Measurements from ENCODE around the gene TMEM131.
A peak's percentile ranks its signal among the peaks of the same experiment; 100 is the strongest.

TMEM131 gene

DNA sequence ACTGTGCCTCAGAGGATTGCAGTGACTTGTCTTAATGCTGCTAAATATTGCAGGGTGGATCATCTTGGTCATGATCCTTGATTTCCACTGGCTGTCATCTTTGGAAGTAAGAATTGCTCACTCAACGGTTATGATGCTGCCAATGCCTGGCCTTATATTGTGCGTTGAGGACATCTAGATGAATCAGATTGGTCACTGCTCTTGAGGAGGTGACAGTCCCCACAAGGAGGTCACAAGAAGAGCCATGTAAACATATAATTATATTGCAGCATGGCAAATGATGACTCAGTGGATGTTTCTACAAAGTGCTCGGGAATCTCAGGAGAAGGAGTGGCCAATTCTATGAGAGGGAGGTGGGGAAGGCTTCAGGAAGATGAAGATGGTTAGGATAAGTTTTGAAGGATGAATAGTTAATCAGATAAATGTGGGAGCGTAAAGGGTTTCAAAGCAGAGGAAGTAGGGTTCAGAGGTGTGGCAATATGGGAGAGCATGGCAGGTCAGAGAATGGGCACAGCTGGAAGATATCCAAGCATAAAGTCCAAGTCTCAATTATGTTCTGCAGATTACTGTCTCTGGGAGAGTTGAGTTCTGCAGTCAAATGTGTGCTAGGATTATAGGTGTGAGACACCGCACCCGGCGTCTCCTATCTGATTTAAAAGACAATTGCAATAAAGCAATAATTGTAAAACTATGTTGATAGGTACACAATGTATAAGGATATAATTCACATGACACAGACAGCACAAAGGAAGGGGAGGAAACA lies 21.3 kb upstream of the TMEM131 start:
- no peak for DNase-seq

DNA sequence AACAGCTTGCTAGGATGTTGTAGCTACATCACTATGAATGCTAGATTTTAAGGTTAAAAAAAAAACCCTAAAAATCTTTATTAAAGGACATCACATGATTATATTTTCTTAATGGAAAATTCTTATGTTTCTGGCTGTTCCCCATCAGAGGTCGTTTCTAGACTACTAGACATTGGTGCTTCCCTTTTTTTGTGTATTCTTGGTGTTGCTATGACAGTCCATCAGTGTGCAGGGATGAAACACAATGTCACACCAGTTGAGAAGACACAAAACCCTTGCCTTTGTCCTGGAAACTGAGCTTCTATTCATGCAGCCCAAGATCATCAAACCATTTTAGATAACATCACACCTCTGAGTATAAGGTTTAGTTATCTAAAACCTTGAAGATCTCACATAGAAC lies 19.9 kb upstream of the TMEM131 start:
- no peak for DNase-seq

DNA sequence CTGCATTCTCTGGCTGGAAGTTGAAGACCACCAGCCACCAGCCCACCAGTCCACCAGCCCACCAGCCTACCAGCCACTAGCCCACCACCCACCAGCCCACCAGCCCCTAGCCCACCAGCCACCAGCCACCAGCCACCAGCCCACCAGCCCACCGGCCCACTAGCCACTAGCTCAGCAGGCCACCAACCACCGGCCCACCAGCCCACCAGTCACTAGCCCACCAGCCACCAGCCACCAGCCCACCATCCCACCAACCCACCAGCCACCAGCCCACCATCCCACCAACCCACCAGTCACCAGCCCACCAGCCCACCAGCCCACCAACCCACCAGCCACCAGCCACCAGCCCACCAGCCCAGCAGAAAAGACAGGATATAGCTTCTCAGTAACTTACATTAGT lies 18.6 kb upstream of the TMEM131 start:
- DNase-seq: no peak

DNA sequence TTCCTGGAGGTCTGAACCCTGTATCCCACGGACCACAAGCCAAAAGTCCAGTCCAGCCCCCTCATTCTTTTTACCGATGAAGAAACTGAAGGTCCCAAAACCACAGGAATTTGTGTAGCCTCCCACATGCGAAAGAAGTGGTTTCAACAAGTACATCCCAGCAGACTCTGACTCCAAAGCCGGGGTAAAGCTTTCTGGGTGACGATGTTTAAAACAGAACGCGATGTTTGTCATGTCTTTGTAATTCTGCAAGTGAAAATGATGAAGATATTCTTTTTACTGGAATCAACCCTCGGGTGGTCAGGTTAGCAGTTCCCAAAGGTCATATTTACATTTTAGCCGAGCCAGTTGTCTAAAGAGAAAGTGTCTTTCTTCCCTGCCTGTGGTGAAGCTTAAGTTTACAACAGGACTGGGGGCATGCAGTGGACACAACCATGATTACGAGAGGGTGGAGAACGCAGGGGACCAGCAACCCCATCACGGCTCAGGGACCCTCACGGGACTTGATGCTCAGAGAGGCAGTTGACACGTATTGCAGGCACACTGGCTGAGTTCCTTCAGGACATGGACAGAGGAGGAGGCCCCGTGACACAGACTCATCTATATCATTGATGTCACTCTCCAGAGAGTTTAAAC lies 17.8 kb upstream of the TMEM131 start:
- DNase-seq: no peak

DNA sequence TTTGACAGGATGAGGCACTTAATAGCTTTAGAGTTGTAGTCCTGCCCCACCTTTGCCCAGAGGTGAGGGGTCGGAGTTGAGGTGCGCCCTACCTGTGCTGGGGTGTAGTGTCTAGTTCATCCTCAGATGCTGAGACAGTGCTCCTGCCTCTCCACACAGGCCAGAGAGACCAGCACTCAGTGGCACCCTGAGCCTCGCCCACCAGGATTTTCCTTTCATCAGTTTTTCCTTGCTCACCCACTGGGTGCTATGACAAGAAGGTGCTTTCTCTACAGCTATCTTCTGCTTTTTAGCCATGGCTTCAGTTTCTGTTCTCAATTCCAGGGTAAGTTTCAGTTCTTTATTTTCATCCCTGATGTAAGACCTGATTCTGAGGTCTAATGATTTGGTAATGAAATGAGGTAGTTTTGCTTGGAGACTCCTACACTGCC lies 16.8 kb upstream of the TMEM131 start:
- DNase-seq: no peak

DNA sequence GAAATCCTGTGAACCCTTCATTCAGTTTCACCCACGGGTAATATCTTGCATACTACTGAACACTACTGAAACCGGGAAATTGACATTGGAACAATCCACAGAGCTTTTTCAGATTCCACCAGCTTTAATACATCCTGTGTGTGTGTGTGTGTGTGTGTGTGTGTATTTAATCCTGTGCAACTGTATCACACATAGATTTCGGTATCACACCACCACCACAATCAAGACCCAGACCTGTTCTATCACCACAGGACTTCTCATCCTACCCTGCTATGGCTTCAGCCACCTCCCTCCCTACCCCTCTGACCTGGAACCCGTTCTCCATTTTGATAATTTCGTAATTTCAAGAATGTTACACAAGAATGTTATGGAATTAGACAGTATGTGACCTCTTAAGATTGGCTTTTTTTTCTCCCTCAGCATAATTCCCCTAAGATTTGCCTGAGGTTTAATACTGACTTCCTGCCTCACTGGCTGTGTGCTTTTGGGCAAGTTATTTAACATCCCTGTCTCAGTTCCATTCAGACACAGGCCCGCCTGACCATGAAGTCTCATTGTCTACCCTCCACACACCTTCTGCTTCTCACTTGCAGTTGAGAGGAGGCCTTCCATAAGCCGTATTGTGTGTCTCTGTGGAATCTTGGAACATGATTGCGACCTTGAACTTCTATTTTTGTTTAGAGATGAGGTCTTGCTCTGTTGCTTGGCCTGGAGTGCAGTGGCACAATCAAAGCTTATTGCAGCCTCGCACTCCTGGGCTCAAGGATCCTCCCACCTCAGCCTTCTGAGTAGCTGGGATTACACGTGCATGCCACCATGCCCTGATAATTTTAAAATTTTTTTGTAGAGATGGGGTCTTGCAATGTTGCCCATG lies 14.4 kb upstream of the TMEM131 start:
- DNase-seq: no peak

DNA sequence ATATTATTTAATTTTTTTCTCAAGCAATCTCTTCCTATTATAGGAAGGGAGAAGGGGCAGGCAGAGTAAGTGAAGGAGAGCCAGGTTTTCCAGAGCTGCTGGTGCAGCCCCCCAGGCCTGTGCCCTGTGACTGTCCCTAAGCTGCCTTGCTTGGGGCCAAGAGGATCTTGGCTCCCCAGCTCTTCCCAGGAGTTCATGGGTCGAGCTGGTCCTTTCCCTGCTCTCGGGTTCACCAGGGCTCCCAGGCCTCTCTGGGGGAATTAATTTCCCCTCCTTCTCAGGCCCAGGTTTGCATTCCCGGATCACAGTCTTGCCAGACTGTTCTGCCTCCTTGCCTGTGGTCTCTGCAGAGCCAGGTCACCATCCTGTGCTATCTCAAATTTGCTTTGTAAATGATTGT lies 12.7 kb upstream of the TMEM131 start:
- no peak for DNase-seq

DNA sequence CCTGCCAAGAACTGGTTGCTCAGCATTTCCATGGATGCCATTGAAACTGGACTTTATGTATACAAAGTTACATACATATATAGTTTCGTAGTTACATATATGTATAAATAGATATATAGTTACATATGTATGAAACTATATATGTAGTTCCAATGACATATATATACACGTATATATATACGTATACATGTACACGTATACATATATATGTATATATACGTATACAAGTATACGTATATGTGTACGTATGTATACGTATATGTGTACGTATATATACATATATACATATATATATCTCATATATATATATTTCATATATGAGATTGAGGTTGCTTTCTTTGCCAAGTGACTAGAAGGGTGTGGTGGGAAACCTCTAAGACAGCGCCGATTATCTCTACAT lies 10.6 kb upstream of the TMEM131 start:
- DNase-seq: no peak

DNA sequence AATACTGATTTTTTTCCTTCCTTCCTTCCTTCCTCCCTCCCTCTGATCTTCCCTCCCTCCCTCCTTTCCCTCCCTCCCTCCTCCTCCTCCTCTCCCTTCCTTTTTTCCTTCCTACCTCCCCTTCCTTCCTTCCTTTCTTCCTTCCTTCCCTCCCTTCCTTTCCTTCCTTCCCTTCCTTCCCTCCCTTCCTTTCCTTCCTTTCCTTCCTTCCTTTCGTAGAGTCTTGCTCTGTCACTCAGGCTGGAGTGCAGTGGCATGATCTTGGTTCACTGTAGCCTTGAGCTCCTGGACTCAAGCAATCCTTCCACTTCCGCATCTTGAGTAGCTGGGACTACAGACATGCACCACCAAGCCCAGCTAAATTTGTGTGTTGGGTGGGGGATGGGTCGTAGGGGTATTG lies 8.9 kb upstream of the TMEM131 start:
- no peak for DNase-seq

DNA sequence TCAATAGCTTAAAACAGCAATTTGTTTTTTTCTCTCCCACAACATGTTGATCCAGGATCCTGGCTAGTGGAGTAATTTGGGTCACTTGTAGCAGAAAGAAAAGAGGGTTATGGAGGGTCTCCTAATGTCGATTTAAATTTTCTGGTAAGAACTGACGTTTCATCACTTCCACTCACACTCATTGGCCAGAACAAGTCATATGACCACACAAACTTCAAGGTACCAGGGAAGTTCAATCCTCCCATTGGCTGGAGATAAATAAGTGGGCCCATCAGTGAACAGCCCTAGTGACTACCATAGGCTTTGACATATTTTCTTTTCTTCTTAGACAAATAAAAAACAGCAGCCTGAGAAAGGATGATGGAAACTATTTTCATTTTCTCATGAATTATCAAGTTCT lies 8.3 kb upstream of the TMEM131 start:
- DNase-seq: no peak

DNA sequence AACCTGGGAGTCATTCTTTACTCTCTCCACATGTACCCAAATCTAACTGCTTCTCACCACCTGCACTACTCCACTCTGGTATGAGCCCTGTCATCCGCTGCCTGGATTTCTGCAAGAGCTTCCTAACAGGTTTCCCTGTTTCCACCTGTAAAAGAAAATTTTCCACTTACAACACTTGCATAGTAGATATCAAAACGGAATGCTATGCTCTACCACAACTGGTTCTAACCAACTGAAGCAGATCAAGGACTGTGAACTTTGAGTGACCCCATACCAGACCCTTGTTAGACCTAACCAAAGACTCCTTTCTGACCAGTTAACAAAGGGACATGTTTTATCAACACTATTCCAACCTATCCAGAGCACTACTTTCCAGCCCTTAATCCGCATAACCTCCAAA lies 3.8 kb upstream of the TMEM131 start:
- DNase-seq: no peak

DNA sequence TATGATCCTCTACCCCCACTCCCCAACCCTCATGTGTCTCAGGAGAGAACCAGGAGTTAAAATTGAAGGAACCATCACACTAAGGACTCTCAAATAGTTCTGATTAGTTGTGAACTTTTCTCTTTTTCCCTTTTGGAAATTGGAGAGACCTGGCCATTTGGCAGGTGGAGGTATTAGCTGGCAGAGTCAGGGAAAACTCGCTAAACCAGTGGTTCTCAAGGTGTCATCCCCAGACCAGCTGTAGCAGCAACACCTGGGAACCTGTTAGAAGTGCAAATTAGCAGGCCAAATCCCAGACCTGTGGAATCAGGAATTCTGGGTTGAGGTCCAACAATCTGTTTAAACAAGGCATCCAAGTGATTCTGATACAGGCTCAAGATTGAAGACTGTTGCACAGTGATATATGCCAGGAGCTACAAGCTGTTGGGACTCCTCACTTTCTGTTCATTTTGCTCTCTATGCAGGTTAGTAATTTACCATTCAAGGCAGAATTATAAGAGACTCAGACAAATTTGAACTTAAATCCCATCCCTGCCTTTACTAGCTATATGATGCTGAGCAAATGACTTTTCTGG lies 2.8 kb upstream of the TMEM131 start:
- peak; percentile 93 for DNase-seq

DNA sequence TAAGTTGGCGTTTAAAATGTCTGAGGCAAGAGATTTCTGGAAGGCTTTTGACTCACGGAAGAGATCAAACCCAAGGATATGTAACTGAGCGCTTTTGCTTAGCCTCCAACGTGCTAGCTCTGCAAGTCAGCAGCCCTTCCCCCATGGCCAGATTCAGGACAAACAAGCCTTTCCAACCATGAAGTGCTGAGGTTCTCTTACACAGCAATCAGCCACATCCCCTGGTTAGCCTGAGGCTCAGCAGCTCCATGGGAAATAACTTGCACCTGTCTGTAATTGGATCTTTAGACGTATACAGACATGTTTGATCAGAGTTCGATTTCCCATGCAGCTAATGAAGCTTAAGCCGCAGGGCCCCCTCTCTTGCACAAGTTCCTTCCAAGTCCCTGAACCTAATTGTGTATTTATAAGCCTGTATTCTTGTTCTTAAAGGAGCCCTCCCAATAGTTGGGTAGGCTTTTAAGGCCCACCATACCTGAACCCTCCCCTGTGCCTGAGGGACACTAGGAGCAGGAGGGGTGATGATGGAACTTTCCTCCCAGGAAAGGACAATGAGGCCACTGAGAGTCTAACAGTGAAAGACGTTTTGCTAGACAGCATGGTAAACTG lies 2.1 kb upstream of the TMEM131 start:
- DNase-seq: peak; percentile 99

DNA sequence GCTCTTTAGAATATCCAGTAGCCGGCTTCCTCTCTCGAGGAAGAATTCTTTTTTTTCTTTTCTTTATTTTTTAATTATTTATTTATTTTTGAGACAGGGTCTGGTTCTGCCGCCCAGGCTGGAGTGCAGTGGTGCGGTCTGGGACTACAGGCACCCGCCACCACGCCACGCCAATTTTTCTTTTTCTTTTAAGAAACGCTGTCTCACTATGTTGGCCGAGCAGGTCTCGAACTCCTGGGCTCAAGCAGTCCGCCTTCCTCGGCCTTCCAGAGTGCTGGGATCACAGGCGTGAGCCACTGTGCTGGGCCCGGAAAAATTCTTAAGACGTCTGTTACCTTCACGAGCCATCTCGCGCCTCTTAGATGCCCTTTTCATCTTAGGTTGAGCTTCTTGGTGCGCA lies 931 bp upstream of the TMEM131 start:
- no peak for DNase-seq

DNA sequence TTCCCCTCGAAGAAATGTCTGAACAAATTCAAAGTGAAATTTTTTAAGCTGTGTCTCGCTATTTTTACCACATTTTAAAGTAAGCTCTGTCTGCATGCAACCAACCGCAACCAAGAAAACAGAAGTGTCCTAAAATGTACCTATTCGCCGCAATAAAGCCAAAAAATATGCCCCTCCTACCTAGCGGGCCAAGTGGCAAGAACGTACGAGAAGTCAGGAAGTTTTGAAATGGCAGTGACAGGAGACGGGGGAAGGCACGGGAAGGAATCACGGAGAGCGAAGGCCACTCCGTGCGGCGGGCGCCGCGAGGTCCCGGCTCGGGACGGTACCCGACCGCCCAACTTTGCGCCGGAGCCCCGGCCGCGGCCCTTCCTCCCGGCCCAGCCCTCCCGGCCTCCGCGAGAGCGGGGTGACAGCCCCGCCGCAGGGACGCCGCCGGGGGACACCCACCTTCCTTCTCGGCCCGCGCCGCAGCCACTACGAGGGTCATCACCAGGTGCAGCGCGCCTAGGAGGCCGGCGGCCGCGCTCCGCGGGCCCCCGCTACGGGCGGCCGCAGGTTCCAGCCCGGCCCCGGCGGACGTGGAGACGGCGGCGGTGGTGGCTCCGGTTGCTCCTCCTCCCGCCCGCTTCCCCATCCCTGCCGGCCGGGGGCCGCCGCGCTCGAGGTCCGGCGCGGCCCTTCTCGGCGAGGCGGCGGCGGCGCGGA lies 568 bp downstream of the TMEM131 start:
- peak; percentile 97 for DNase-seq

DNA sequence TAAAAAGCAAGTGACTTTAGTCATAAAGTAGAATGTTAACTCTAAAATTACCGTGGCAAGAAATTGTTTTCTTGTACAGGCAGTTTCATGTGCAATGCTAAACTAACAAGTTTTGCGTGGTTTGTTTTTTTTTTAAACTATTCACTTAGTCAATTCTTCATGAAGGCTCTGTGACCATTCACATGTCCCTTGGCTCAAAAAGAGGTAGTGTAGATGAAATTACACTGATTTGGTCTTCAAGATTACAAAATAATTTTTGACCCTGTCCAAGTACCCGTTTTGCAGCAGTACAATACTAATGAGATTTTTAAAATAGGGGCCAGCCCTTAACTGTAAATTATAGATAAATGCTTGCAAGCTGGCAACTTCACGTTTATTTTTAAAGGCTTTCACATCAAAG lies 1.3 kb downstream of the TMEM131 start:
- no peak for DNase-seq

DNA sequence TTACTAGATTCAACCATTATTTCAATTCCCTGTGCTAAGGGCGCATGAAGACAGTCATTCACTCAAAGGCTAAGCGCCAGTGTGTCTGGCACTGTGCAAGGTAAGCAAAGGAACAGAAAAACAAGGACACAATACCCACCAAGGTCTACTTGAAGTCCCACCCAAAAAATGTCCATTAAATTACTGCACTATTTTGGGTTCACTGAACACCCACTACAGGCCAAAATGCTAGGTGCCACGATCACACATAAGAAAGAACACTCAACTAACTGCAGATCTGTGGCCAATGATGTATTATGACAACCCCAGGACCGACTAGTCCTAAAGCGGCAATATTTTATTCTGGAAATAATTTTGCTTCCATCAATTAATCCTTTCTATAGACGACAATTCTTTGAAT lies 1.8 kb downstream of the TMEM131 start:
- no peak for DNase-seq

DNA sequence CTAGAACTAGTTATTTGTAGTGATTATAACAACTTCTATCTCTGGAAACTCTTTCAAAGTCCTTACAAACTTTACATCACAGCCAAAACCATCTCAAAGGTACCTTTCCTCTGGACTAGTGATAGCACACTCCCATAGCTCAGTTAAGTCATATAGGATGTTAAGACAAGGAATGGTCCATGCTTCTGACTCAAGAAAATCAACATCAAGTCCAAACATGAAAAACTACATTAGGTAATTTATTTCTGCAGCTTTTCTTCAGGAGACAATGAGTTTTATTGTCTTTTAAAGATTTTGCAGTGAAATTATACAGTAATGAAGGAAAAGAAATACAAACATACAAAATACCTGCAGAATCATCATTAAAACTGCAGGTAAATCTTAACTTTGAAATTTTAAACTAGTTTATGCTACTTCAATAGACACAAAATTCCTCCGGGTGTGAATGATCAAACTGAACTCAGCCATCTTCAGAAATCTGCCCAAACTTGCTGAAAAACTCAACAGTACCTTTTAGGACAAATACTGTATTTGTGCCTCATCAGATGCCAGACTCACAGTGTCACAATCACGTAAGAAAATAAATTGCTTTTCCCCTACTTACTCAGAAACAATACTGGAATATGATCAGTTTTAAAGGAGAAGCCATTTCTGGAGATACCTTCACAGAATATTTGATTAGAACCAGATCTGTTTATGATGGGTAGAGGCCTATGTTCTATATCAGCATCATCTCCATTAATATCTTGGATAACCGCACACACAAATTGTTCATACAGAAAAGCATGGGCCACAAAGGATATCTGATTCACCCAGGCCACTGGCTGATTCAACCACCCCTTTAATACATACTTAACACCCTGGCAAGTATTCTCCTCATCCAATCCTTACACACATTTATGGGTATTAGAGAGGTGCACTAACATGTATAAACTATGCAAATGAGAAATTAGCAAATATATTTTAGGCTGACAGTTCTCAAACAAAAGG lies 2.6 kb downstream of the TMEM131 start:
- no peak for DNase-seq

DNA sequence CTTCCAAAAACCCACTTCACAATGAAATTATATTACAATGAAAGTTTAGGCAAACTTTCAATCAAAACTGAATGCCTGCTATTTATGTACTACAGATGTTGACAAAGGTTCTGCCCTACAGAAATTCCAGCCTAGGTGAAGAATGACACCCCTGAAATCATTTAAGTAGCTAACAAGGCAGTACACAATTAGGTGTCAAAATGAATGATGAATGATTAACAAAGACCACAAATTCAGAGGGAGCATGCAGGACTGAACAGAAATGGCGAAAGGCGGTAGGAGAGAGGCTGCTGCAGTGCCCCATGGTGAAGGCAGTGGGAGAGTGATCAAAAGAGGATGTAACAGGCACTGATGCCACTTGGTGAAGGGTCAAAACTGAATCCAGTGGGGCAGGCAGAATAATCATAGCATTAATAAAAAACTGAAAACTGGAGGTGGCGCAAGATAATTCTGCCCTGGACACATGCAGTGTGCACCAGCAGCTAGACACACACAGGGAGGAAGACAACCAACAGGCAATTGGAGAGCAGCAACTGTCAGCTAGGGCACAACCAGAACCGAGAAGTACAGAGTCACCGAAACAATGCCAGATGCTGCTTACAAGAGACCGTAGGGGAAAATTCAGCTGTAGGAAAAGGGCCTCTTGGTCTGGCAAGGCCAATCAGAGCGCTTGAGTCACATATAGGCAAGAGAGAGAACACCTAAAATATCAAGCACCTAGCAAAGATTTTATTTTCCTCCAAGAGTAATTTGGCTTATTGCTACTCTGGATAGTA lies 4.5 kb downstream of the TMEM131 start:
- DNase-seq: no peak

DNA sequence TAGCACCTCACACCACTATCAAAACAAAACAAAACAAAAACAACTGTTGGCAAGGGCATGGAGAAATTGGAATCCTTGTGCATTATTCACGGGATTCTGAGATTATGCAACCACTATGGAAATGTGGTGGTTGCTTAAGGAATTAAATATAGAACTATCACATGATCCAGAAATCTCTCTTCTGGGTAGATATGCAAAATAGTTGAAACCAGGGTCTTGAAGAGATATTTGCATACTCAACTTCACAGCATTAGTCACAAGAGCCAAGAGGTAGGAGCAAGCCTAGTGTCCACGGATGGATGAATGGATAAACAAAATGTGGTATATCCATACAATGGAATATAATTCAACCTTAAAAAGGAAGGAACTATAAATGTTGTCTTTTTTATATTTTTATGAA lies 7.0 kb downstream of the TMEM131 start:
- DNase-seq: no peak

All from DMS53 (cell line).